ENCODE measurements around the gene TNP2.

TNP2 gene

DNA sequence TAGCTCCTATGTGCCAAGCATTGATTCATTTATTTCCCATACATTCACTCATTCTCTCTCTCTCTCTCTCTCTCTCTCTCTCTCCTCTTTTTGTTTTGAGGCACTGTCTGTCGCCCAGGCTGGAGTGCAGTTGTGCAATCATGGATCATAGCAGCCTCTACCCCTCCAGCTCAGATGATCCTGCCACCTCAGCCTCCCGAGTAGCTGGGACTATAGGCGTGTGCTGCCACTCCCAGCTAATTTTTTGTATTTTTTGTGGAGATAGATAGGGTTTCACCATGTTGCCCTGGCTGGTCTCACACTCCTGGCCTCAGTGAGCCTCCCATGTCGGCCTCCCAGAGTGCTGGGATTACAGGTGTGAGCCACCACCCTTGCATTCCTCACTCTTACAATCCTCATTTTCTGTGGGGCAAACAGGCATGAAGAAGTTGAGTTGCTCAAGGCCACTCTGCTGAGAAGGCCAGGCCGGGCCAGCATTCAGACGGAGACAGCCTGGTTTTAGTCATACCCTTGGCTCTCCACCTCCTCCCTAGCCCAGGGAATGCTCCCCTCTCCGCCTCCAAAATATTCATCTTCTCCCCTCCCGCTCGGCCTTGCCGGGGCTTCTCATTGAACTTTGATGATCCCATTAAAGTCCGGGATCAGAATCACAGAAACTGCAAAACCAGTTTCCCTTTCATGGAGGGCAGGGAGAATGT lies 7.9 kb upstream of the TNP2 start:
- DNase-seq (ENCODE audit: low spot score): no peak

DNA sequence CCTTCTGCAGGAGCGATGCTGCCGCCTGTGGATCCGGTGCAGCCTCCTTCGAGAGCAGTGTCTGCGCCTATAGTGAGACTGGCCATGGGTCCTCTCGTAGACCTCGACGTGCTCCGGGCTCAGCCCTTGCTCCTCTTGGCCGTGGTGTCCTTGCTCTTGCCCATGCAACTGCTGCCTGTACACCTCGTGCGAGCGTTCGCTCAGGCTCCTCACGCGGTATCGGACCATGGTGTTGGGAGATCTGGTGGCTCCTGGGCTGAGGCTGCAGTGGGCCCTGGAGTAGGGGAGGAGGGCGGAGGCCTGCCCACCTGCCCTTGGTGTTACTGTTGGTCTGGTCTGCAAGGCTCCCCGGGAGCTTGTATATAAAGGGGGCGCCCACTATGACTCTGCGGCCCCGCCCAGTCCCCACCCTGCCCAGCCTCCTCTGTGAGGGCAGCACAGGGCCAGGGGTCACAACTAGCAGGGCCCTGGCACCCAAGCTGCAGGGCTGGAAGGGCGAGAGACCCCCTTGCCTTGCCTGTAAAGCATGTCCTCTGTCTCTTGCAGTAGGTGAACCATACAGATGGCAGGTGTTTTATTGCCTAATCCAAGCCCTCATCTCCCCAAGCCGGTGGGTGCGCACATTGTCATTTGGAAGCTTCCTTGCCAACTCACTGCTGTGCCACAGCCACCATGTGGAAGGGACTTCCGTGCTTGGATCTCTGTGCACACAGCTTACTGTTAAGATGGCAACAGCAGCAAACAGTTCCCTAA lies 7.2 kb upstream of the TNP2 start, which contains the start of gene PRM2:
TSS of gene PRM2 (minus strand) at position 338 of the 753 bp plus-strand sequence. CDS start at position 228, 110 bp downstream.
- no peak for DNase-seq (ENCODE audit: low spot score)

DNA sequence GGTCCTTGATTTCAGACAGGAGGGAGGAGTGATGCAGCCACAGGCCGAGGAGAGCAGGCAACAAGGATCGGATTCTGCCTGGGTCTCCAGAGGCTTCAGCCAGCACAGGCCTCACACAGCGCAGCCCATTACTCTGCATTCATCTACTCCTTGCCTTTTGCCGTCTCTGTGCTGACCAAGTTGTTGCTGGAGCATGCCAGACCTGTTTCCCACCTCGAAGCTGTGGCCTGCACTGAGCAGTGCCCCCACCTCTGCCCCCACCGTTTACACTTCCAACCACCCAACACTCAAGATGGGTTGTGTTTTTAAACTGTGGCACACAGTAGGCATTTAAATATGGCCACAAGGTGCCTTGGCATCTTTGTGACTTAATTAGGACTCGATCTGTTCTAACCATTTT lies 5.8 kb upstream of the TNP2 start:
- no peak for DNase-seq (ENCODE audit: low spot score)

DNA sequence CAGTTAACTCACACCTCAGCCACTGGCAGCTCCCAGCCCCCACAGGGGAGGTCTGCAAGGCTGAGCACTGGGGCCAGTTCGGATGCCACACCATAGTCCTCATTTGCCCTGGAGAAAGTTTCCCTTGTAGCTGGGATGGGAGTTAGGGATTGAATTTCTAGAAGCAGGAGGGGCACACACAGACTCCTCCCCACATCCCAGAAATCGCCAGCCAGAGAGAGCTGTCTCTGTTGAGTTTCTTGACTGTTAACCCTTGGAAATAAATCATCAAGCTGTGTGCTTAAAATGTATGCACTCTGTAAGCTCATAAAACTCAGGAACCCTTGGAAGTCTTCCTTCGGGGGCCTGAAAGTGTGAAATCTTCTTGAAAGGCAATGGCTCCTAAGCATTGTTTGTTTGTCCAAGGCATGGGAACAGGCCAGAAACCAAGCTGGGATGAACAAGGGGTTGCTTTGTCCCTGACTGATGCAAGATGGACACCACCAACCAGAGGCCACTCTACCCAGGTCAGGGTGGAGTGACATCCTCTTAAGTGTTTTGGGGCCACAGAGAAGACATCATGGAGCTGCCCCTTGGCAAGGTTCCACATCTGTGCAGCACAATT lies 4.7 kb upstream of the TNP2 start:
- peak; percentile 29 for DNase-seq (ENCODE audit: low spot score)

DNA sequence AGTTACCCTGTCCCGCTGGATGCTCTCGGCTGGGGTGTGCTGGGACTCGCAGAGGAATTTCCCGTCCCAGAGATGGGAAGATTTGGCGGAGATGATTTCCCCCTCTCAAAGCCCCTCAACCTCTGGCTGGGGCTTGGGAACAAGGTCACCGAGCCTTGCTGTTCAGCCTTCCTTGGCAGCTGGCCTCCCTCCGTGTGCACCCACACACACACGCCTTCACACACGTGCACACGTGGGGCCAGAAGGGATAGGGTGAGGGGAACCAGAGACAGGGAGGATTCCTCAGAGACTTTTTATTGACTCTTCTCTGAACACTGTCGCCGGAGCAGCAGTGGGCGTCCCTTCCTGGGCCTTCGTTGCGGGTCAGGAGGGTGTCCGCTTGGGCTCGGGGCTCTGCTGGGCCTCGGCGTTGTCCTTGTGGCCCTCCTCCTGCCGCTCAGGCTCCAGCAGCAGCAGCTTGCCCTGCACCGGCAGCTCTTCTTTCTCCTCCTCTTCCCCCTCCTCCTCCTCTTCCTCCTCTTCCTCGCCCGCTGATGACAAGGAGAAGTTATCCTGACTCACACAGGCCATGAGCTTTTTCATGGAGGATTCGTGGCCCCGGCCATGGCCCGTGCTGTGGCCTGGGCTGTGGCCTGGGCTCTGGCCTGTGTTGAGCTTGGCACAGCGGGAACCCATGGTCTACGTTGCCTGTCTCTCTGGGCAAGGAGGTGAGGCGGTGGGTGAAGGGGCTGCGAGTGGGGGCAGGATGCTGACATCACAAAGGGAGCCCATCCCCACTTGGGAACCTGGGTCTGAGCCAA lies 4.0 kb upstream of the TNP2 start, which contains the start of gene PRM3:
TSS of gene PRM3 (minus strand) at position 709 of the 800 bp plus-strand sequence. CDS start at position 675, 34 bp downstream.
- DNase-seq (ENCODE audit: low spot score): no peak

DNA sequence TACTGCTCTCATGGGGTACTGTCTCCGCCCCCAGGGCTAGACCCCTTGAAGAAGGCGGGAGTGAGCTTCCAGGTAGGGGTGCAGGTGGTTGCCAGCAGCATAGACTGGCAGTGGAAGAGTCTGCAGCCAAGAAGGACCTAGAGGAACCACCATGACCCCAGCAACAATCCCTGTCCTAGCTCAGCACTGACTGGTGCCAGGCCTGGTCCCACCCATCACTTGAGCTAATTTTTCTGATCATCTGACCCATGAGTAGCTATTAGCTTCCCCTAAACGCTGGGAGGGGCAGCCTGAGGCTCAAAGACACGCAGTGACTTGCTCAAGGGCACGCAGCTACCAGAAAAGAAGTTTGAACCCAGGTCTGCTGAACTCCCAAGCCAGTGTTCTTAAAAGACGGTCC lies 3.4 kb upstream of the TNP2 start:
- no peak for DNase-seq (ENCODE audit: low spot score)

DNA sequence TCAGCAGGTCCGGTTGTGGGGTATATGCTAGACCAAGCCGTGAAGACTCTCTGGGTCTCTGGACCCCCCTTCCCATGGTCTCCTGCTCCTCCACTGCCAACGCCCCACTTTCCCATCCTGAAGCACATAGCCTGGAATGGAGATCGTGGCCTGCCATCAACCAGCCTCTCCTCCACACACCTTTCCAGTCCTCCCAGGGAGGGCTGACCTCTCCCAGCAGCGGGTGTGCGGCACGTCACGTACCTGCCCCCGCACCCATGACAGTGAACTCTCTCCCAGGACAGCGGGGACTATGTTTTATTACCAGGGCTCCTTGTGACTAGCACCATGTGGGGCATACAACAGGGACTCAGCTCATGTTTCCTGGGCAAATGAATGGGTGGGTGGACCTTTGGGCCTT lies 2.5 kb upstream of the TNP2 start:
- DNase-seq (ENCODE audit: low spot score): no peak

DNA sequence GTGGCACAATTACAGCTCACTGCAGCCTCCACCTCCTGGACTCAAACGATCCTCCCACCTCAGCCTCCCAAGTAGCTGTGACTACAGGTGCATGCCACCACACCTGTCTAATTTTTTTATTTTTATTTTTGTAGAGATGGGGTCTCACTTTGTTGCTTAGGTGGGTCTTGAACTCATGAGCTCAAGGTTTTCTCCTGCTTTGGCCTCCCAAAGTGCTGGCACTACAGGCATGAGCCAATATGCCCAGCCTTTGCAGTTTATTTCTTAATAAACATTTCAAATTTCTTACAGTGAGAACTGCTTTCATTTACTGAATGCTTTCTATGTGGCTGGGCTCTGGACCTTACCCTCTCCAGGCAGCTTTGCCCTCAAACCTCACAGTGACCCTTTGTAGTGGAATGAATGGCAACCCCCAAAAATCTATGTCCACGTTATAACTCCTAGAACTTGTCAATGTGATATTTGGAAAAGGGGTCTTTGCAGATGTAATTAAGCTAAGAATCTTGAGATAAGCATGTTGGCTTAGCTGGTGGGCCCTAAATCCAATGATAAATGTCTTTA lies 1.6 kb upstream of the TNP2 start:
- no peak for DNase-seq (ENCODE audit: low spot score)

DNA sequence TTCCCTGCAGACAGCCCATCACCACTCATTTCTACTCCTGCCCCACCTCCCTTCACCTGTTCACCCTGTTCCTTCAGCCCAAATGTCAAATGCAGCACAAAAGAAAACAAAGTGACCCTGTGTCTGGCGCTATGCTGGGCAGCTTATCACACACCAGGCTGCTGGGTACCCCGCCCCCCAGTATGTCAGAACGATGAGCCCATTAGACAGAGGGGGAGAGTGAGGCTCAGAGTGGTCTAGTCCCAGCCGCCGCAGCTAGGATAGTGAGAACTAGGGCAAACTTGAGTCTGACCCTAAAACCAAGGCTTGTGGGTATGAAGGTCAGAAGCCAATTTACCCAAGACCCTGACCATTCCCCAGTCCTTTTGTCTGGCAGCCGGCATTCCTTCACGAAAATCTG lies 4.0 kb downstream of the TNP2 start:
- DNase-seq (ENCODE audit: low spot score): no peak

DNA sequence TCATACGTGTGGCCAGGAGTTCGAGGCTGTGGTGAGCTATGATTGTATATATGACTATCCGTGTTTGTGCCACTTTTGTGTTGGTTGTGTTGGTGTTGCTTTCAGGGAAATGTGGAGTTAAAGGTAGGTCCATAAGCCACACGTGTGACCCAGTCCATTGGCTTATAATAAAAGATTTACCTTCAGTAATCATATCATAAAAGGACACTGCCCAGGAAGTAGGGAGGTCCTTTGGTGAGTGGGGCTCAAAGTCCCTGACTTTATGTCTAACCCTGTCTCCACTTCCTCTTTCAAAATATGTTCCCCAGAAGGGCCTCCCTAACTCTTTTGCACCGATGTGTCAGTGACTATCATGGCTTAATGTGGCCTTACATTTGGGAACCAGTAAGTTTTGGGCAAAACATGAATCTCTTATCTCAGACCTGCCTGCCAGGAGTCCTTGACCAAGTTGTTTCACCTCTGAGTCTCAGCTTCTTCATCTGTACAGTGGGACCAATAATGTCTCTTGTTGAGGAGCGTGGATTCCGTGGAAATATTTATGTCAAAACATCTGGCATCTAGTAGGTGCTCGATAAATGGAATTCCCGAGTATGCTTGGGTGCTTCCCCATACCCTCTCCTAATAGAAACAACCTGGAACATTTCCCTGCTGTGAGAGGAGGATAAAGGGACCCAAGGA lies 4.8 kb downstream of the TNP2 start:
- no peak for DNase-seq (ENCODE audit: low spot score)

DNA sequence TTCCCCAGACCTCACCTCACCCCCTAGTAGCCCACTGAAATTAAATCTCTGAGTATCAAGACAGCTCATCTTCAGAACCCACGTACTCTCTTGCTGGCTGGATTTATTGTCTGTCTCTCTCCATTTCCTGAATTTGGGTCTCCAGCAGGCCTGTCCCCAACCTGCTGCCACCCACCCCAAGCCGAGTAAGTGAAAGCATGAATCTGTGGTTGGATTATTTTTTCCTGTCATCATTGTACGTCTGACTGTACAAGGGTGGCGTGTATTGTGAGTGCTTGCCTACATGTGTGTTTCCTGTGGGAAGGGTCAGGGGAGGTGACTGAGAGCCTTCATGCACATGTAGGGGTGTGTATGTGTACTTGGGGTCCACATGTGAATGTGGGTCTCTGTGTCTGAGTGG lies 5.4 kb downstream of the TNP2 start:
- DNase-seq (ENCODE audit: low spot score): no peak

DNA sequence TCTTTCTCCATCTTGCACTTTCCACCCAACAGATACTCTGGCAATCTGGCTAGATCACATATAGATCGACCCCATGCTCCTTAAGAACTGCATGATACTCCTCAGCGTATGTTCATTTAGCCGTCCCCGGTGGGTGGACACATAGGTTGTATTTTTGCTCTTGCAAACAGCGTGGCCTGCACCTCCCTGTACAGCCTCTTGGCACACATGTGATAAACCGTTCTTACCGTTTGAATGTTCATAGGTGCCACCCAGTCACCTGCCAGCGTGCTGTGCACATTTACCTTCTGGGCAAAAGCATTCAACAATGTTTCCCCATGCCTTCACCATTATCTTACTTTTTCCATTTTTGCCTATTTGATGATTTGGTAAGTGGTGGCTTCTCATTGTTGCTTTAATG lies 6.2 kb downstream of the TNP2 start:
- no peak for DNase-seq (ENCODE audit: low spot score)

DNA sequence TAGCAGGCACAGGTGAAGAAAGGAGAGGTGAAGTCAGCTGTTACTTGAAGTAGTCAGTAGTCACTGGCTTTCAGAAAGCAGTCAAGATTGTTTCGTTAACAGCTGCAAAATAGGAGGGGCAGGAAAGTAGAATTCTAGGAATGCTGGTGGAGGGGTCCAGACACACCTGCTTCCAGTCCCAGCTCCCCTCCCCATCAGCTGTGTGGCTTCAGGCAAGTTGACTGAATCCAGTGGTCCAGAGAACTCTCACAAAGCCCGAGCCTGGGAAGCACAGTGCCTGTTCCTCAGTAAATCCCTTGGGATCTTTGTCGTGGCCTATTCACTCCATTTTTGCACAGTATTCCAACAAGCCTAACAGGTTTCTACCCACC lies 8.5 kb downstream of the TNP2 start:
- DNase-seq (ENCODE audit: low spot score): no peak

DNA sequence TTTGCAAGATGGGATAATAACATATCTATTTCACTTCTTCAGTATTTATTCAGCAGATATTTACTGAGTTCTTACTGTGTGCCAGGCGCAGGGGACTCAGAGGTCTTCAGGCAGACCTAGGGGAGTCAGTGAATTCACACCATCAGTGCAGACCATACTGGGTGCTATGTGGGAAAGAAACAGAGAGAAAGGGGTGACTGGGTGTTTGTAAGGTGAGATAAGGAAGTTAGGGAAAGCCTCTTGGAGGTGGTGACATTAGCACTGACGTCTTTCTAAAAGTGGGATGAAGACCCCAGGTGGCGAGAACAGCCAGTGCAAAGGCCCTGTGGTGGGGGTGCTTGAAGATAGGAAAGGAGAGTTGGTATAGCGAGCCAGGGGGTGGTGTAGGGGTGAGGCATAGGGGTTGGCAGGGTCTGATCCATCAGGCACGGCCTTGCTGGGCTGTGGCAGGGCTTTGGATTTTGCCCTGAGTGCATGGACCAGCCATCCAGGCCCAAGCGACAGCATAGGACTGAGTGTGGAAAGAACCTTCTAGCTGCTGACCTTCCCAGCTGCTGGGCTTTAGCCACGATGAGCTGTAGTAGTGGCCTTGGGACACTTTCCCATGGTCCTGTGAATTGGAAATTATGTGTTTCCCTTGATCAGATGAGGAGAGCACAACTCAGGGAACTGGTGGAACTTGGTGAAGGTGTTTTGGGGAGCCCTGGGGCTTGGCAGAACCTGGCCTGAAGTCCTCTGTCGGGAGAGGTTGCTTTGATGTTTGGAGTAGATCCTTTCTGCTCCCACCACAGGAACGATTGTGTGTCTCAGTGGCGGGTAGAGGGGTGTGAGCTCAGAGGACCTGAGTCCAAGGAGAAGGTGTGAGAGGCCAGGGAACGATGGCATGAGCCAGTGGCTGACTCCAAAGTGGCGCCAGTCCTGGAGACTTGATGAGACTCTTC lies 9.2 kb downstream of the TNP2 start:
- DNase-seq (ENCODE audit: low spot score): no peak

DNA sequence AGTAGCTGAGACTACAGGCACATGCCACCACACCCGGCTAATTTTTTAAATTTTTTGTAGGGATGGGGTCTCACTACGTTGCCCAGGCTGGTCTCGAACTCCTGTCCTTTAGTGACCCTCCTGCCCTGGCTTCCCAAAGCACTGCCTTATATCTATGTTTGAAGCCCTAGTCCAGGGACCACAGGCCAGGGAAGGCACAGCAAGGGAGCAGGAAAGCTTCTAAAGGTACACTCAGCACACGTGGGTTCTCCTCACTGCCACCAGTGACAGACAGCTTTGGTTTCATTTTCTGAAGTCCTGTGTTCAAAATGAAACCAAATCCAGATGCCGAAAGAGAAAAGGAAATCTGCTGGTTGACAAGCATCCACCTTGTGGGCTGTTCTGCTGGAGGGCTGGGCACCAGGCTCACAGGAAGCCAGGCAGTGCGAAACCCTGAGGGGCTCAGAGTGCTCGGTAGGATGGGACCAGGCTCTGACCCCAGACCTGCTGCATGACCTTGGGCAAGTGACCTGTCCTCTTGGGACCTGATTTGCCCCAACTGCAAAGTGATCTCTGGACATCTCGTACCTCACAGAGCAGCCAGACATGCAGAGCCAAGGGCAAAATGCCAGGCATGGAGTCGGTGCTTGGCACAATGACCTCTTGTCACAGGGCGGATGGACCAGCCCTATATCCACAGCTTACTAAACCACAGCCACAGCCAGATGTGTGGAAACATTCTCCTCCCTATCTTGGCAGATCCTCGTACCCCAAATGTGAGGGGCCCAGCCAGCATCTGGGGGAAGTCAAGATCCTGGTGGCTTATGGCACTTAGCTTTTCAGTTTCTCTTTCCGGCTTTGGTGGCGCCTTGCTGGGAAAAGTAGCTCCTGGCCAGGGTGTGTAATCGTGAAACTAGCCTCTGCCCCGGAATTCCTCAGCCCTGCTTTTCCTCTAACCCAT lies 10.3 kb downstream of the TNP2 start:
- DNase-seq (ENCODE audit: low spot score): no peak

DNA sequence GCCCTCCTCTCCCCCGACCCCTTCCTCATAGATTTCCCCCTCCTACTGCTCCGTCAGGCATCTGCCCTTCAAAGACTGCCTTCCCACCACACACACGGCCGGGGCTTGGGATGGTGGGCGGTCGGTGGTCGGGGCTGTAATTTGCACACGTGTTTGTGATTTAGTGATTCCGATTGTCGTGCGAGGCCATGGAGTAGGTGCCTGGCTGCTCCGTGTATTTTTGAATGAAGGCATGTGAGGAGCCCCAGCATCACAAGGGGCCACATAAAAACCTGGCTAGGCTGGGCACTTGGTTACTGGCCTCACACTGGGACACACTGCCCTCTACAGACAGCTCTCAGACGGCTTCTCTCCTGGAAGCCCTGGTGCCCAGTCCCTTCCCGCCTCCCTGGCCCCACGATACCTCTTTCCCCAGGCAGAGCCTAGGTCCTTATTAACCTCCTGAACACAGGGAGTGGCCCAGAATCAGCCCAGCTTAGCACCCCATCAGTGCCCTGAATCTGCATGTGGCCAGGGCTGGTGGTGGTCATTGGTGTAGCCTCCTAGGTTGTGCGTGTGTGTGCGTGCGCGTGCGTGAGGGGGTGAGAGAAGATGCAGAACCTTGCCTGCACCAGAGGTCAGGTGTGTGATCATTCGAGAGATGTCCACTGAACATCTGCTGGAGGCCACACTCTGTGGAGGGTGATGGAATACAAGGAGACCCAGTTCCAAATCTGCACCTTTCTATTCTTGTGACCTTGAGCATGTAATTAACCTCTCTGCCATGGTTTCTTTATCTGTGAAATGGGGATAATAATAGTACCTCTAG lies 11.8 kb downstream of the TNP2 start:
- peak; percentile 86 for DNase-seq (ENCODE audit: low spot score)

DNA sequence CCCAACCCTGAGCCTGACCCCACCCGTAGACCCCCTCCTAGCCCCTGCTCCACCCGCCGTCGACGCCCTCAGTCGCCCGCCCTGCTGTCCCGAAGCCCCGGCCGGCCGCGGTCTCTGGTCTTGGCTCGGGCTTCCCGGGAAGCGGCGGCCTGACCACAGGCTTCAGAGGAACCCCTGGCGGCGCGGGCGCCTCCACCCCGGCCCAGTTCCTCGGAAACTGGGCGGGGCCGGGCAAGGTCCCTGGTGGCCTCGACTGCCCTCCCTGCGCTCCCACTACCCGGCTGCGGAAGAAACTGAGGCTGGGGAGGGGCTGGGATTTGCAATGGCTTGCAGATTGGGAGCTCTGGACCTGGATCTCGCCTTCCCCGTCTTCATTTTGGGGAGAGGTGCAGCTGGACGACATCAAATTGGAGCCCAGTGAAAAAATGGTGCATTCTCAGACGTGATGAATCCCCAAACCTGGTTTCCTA lies 12.4 kb downstream of the TNP2 start:
- DNase-seq (ENCODE audit: low spot score): no peak

Data from iPS-NIHi11 (cell line).